GM23338 (cell line): ENCODE measurements around the gene CFAP410.

Experiments
- CREB1 ChIP-seq: fragments of 250-450 bp; sonication (Bioruptor Pico); IDR thresholded peaks from 2 replicates; pipeline ENCODE4 v1.5.0; 2020; ENCODE audit warnings: low read depth, mild to moderate bottlenecking, moderate library complexity
- CTCF ChIP-seq, 2 experiments: fragments of 200-600 bp in 1 of 2; sonication (generic) in 1 of 2; conservative IDR thresholded peaks; 2 replicates each; pipeline versions ENCODE4 v1.5.1 to v1.6.1; 2016 to 2017; ENCODE audit warnings: antibody characterized with exemption in 2 of 2, low read depth in 2 of 2, mild to moderate bottlenecking in 2 of 2, moderate library complexity in 1 of 2
- EZH2 ChIP-seq: fragments of 200-600 bp; sonication (generic); IDR thresholded peaks from one replicate; pipeline ENCODE4 v1.8.0; 2017; ENCODE audit warnings: antibody characterized with exemption, mild to moderate bottlenecking, low read depth; ENCODE audit not compliant: unreplicated experiment
- EZH2phosphoT487 ChIP-seq: fragments of 200-600 bp; sonication (generic); IDR thresholded peaks from one replicate; pipeline ENCODE4 v1.8.1; 2018; ENCODE audit warnings: antibody characterized with exemption; ENCODE audit not compliant: unreplicated experiment
- JUNB ChIP-seq: IDR thresholded peaks from one replicate; pipeline ENCODE4 v1.6.1; 2016; ENCODE audit warnings: antibody characterized with exemption; ENCODE audit not compliant: unreplicated experiment
- NANOG ChIP-seq: IDR thresholded peaks from 2 replicates; pipeline ENCODE4 v1.6.1; 2016; ENCODE audit warnings: antibody characterized with exemption, borderline replicate concordance
- POLR2AphosphoS5 ChIP-seq: IDR thresholded peaks from 2 replicates; pipeline ENCODE4 v1.6.1; 2016; ENCODE audit warnings: antibody characterized with exemption, low read depth
- REST ChIP-seq: IDR thresholded peaks from one replicate; pipeline ENCODE4 v1.6.1; 2018; ENCODE audit warnings: antibody characterized with exemption; ENCODE audit not compliant: unreplicated experiment
- STAT1 ChIP-seq: IDR thresholded peaks from one replicate; pipeline ENCODE4 v1.6.1; 2016; ENCODE audit warnings: antibody characterized with exemption; ENCODE audit not compliant: unreplicated experiment

- TF ChIP-seq EZH2phosphoT487 (no peak), CTCF (conservative IDR thresholded peaks at IDR 0.05; ENCODE audit: low read depth in 2 of 2) (no peak), POLR2AphosphoS5 (no peak), CREB1 (CRISPR knock-in tag) (no peak), JUNB (no peak), REST (no peak), NANOG (no peak), EZH2 (no peak), STAT1 (no peak)
These were observed 44.0 kb downstream of the CFAP410 start for GRCh38 chr21:44295163-44295573.
